Spinal cord (tissue), 10 donors: ENCODE data around the gene MVB12B. TPM values are rescaled to one million over a fixed set of nuclear protein-coding genes. Genes with fewer than 3 reads are reported as not detected.

Experiments
- DNase-seq, 6 donors: peaks; one replicate each; pipeline versions ENCODE4 v3.0.0 to v3.0.0-alpha.2; 2013 to 2015; ENCODE audit warnings: low spot score in 6 of 6, low read depth in 4 of 6
- H3K27ac ChIP-seq: one replicate; pipeline ENCODE4 v1.5.1; 2013; ENCODE audit warnings: low read depth, low read length, control low read depth
- H3K27me3 ChIP-seq: one replicate; pipeline ENCODE4 v1.6.1; 2013; ENCODE audit warnings: low read length; ENCODE audit not compliant: control insufficient read depth, insufficient read depth
- H3K36me3 ChIP-seq: one replicate; pipeline ENCODE4 v1.6.1; 2013; ENCODE audit warnings: low read length; ENCODE audit not compliant: control insufficient read depth, insufficient read depth
- H3K4me1 ChIP-seq: one replicate; pipeline ENCODE4 v1.6.1; 2013; ENCODE audit warnings: low read length; ENCODE audit not compliant: control insufficient read depth, insufficient read depth
- H3K4me3 ChIP-seq: one replicate; pipeline ENCODE4 v1.5.1; 2013; ENCODE audit warnings: low read depth, low read length, control low read depth
- H3K9me3 ChIP-seq: one replicate; pipeline ENCODE4 v1.6.1; 2013; ENCODE audit warnings: low read length; ENCODE audit not compliant: control insufficient read depth, insufficient read depth
- WGBS: methylation state at CpG from one replicate; pipeline ENCODE4 v1.1.5; 2013; ENCODE audit warnings: missing lambda C conversion rate; ENCODE audit not compliant: insufficient coverage; 5-methylcytosine and 5-hydroxymethylcytosine counted together
- polyA plus RNA-seq, 2 donors: library from polyadenylated mRNA; unstranded; fragments of 120-200 nt; gene quantifications; one replicate each; pipeline ENCODE4 v1.2.1, GENCODE V29; 2013; ENCODE audit not compliant: insufficient read length in 2 of 2
- total RNA-seq, 2 donors: library from RNA; depleted of rRNA in 1 of 2; stranded (reverse); fragments of 120-200 nt in 1 of 2; fragments of >200 nt in 1 of 2; gene quantifications; one replicate each; pipeline versions ENCODE4 v1.2.3 to v1.2.4, GENCODE V29; 2013 to 2014
- donor health status: healthy.

MVB12B gene
- total and polyA plus RNA-seq, 4 donors, result 28.9 to 84.2 (median 55.6) TPM

DNA sequence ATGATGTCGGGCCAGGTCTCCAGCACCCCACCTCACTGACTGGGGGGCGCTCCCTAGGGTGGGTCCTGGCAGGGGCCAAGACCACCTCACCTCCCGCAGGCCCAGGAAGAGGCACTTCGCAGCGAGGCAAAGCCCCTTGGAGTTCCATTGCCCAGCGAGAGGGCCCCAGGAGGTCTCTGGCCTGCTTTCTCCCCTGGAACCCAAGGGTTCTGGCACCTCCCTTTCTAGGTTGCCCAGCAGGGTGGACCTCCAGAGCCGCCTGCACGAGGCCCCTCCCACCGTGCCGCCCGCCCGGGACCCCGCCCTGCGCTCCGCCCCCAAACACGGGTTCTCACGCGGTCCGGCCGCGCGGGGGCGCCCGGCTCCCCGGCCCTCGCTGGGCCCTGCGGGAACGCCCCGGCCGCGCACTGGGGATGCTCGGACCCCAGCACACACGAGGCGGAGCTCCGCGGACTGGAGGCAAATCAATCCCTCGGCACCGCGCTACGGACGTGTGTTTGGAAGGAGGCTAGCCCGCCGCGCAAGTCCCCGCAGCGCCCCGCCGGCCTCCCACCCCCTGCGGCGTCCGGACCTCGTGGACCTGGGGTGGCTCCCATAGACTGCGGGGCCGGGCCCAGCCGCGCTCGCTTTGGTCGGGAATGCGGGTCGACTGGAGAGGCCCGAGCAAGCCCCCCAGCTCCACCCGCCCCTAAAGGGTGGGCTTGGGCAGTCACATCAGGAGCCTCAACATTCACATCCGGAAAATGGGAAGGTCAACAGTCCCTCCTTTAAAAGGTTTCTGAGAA, 187.6 kb downstream of the MVB12B start:
- H3K27me3 ChIP-seq, result peaks cover 56% of the 10 kb centered on the region
- H3K9me3 ChIP-seq, result no peaks in the 10 kb centered on the region
- peaks cover 22% of the 10 kb centered on the region for H3K4me1 ChIP-seq
- peak in 2 of 6 donors; percentile 56 to 70 for DNase-seq
- no peak overlapping the region for H3K4me3 ChIP-seq
- no peaks in the 10 kb centered on the region for H3K36me3 ChIP-seq
- WGBS, result 4% methylated on average over 61 of the region's 63 CpGs
- no peak overlapping the region for H3K27ac ChIP-seq

GRCh38 chr9:126515001-126515872, 188.6 kb downstream of the MVB12B start:
- H3K36me3 ChIP-seq, result no peaks in the 10 kb centered on the region
- WGBS, result 59% methylated on average over 21 of the region's 27 CpGs
- H3K27ac ChIP-seq, result no peak overlapping the region
- H3K27me3 ChIP-seq, result peaks cover 64% of the 10 kb centered on the region
- peaks cover 22% of the 10 kb centered on the region for H3K4me1 ChIP-seq
- H3K4me3 ChIP-seq, result no peak overlapping the region
- DNase-seq, result peak in 1 of 6 donors; percentile 43
- no peaks in the 10 kb centered on the region for H3K9me3 ChIP-seq

DNA sequence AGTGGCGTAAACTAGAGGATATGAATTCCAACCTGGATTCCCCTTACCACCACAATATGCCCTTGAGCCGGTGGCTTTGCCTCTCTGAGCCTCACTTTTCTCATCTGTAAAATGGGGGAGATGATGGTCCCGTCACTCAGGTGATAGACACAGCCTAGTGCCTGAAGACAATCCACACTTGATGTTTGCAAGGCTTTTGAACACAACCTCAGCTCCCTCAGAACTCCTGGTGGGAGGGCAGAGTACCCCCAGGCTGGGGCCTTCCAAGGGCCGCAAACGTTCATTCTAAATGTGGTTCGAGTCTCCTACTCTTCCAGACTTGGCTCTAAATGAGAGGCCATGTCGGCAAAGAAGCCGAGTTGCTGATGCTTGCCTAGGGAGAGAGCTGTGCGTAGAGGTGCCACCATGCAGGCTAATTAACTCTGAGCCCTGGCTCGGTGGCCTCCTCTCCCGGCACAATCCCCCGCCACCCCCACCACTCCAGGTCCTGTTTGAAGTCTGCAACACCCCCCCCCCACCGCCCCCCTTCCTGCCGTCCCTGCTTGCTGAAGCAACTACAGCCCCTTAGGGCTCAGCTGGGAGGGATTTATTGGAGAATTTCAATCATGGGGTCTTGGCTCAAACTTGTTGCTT, 189.4 kb downstream of the MVB12B start:
- Histone ChIP-seq H3K27me3 (peaks cover 66% of the 10 kb centered on the region), H3K4me1 (peaks cover 22% of the 10 kb centered on the region), H3K36me3 (no peaks in the 10 kb centered on the region), H3K4me3 (no peak overlapping the region), H3K9me3 (no peaks in the 10 kb centered on the region), H3K27ac (no peak overlapping the region)
- 52% methylated on average over 5 of the region's 14 CpGs for WGBS
- DNase-seq, result no peak

DNA sequence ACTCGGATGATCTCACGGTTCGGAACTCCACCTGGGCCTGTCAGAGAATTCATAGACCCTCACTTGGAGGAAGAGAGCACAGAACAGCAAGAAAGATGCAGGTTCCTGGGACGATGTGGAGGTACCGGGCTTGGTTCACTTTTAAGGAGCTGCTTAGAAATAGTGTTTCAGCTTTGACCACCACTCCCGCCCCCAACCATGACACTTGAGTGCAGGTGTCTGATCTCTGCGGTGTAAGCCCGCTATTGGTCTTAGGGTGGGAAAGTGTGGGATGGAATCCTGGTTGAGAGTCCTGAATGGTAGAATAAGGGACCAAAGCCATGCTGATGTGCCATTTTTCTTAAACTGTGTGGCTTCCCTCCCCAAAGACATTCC, 189.9 kb downstream of the MVB12B start:
- Histone ChIP-seq H3K27me3 (peaks cover 69% of the 10 kb centered on the region), H3K27ac (no peak overlapping the region)

DNA sequence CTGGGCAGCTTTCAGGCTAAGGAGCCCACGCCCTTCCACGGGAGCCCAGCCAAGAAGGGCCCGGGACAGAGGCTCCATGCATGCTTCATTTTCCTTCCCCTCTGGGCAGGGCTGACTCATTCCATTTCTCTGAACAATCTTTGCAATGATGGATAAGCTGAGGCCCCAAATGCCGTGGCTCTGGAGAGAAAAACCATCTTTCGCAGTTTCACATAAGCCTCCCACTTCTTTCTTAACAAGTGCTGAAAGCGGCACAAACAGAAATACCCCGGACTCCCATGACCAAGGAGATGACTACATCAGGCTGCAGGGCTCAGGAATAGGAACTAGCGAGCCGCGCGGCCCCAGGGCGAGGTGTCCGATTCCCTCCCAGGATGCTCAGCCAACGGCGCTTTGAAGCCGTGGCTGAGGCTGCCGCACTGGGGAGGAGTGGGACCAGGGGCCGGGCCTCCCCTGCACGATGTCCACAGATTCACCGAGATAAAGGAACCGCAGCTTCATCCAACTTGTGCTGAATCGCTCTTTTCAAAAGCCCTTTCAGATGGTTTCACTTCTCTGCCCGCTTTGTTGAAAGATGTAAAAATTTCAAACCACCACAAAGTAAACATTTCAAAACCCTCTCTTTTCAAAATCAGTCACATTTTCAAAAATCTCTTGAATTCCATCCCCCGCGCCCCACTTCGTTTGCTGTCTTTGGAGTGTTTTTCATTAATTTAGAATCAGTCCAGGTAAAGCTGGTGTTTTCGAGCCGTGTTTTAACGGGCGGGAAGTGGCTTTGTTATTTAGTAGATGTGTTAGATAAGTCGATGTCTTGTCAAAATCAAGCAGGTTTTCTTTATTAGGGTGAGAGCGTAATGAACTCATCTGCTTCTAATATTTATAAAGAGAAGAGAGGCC, 190.6 kb downstream of the MVB12B start:
- DNase-seq, result peak in 2 of 6 donors; percentile 56 to 60

More for the DNA sequence above, 189.9 kb downstream of the MVB12B start:
- Histone ChIP-seq H3K36me3 (no peaks in the 10 kb centered on the region), H3K9me3 (no peaks in the 10 kb centered on the region), H3K4me1 (peaks cover 28% of the 10 kb centered on the region), H3K4me3 (no peak overlapping the region)
- WGBS, result 96% methylated on average over 4 of the region's 8 CpGs
- DNase-seq, result no peak

DNA sequence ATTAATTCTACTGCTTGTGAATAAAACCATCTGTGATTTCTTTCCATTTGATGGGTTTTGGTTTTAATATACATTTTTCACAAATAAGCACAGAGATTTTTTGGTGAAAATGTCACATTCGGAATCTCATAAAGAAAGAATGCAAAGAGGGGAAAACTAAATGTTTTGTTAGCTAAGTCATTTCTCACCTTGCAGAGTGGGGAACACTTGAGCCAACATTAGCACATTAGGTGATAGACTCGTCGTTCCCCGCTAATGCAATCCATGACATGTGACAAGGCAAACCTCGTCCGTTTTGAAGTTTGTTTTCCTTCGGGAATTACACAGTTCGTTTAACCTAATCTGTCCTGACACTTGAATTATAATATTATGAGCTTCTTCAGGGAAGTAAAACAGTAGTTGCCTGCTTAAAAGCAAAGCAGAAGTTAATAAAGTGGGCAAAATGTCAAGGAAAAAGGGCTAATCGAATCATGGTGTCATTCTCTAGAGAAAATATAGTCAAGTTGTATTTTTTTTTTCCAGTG, 191.3 kb downstream of the MVB12B start:
- WGBS, result 39% methylated on average over 4 of the region's 9 CpGs
- H3K4me1 ChIP-seq, result peaks cover 33% of the 10 kb centered on the region
- peak in 2 of 6 donors; percentile 27 to 36 for DNase-seq
- peaks cover 80% of the 10 kb centered on the region for H3K27me3 ChIP-seq
- H3K9me3 ChIP-seq, result no peaks in the 10 kb centered on the region
- H3K36me3 ChIP-seq, result no peaks in the 10 kb centered on the region
- H3K4me3 ChIP-seq, result no peak overlapping the region
- H3K27ac ChIP-seq, result no peak overlapping the region

More for the DNA sequence above, 190.6 kb downstream of the MVB12B start:
- WGBS, result 14% methylated on average over 26 of the region's 32 CpGs
- no peaks in the 10 kb centered on the region for H3K9me3 ChIP-seq
- no peaks in the 10 kb centered on the region for H3K36me3 ChIP-seq
- no peak overlapping the region for H3K27ac ChIP-seq
- H3K27me3 ChIP-seq, result peaks cover 74% of the 10 kb centered on the region
- H3K4me1 ChIP-seq, result peaks cover 29% of the 10 kb centered on the region
- peak overlapping the region; percentile 39 for H3K4me3 ChIP-seq

DNA sequence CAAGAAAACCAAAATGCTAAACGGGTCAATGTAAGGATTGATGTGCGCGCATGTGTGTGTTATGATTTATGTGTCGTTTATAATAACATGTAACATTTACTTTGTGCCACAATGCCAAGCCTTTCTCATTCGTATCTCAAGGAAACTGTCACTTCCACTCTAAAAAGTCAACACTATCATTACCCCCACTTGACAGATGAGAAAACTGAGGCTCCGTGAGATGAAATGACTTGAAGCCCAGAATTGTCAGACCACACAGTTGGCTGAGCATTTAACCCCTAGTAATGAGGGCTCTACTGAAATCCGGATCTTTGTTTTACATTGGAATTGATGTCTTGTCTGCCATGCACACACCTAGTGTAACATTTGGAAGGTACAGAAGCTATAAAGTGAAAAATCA, 192.1 kb downstream of the MVB12B start:
- no peak for DNase-seq
- H3K4me1 ChIP-seq, result peaks cover 32% of the 10 kb centered on the region
- no peak overlapping the region for H3K27ac ChIP-seq
- peaks cover 74% of the 10 kb centered on the region for H3K27me3 ChIP-seq
- no peaks in the 10 kb centered on the region for H3K36me3 ChIP-seq
- WGBS, result 100% methylated on average over 2 of the region's 7 CpGs
- H3K9me3 ChIP-seq, result no peaks in the 10 kb centered on the region
- H3K4me3 ChIP-seq, result no peak overlapping the region

- H3K36me3 ChIP-seq, result no peaks in the 10 kb centered on the region
- no peak overlapping the region for H3K4me3 ChIP-seq
- WGBS, result 70% methylated on average over 18 of the region's 22 CpGs
- DNase-seq, result no peak
- no peaks in the 10 kb centered on the region for H3K9me3 ChIP-seq
- no peak overlapping the region for H3K27ac ChIP-seq
- H3K27me3 ChIP-seq, result peaks cover 66% of the 10 kb centered on the region
- peaks cover 22% of the 10 kb centered on the region for H3K4me1 ChIP-seq
Observed at GRCh38 chr9:126519660-126520420, 193.2 kb downstream of the MVB12B start.
